Spleen (tissue), 7 donors: Measurements from ENCODE around the gene CFLAR.

Experiments
- POLR2A ChIP-seq, 3 donors: fragments of 450-650 bp; IDR thresholded peaks; one replicate each; pipeline ENCODE4 v1.5.1; 2017; ENCODE audit warnings: antibody characterized with exemption in 3 of 3, mild to moderate bottlenecking in 1 of 3
- POLR2AphosphoS5 ChIP-seq, 3 donors: sonication (generic); formaldehyde crosslinking; IDR thresholded peaks; one replicate each; pipeline ENCODE4 v1.5.1; 2017; ENCODE audit warnings: antibody characterized with exemption in 3 of 3
- TF ChIP-seq, protein P1 (sequence below), 11 experiments: fragments of 200-600 bp in 7 of 11; fragments of 450-650 bp in 4 of 11; sonication (generic) in 4 of 11; IDR thresholded peaks in 8 of 11; conservative IDR thresholded peaks in 3 of 11; 1 replicate in 7 of 11; 2 replicates in 4 of 11; pipeline versions ENCODE4 v1.4.0 to v1.8.0; 2016 to 2021; ENCODE audit warnings: antibody characterized with exemption in 11 of 11, inconsistent platforms in 4 of 11, mild to moderate bottlenecking in 1 of 11
- donor health status: DM: no; HTN: no; CAD: no; lungs with moderate emphysema.
- donor health status: DM: no; HTN: no; CAD: no.
- donor health status: DM: no; HTN: no; CAD: no.

- TF ChIP-seq, protein P1, sequence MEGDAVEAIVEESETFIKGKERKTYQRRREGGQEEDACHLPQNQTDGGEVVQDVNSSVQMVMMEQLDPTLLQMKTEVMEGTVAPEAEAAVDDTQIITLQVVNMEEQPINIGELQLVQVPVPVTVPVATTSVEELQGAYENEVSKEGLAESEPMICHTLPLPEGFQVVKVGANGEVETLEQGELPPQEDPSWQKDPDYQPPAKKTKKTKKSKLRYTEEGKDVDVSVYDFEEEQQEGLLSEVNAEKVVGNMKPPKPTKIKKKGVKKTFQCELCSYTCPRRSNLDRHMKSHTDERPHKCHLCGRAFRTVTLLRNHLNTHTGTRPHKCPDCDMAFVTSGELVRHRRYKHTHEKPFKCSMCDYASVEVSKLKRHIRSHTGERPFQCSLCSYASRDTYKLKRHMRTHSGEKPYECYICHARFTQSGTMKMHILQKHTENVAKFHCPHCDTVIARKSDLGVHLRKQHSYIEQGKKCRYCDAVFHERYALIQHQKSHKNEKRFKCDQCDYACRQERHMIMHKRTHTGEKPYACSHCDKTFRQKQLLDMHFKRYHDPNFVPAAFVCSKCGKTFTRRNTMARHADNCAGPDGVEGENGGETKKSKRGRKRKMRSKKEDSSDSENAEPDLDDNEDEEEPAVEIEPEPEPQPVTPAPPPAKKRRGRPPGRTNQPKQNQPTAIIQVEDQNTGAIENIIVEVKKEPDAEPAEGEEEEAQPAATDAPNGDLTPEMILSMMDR (IDR thresholded peaks at IDR 0.05 in 8 of 11, conservative IDR thresholded peaks at IDR 0.05 in 3 of 11) = no peak
- TF ChIP-seq POLR2A (IDR thresholded peaks at IDR 0.05) (no peak), POLR2AphosphoS5 (IDR thresholded peaks at IDR 0.05) (no peak)
Measured at GRCh38 chr2:201070948-201071478, 45.0 kb upstream of the CFLAR start.
